ENCODE measurements around the gene CREG2. TPM values are rescaled to one million over a fixed set of nuclear protein-coding genes. Genes with fewer than 3 reads are reported as not detected.
"Not testable (repeated sequence)": the region's sequence is repeated elsewhere in the genome, so short reads cannot be mapped to it uniquely, and the experiment has no call there.

Gene CREG2
- total RNA-seq, 5 donors from 2014 or later (not counting 1 experiment from before 2014, with no cell fraction given) = 0.13 TPM; not detected in 4

GRCh38 chr2:101357376-101357775, 29.9 kb downstream of the CREG2 start:
- Histone ChIP-seq H3K36me3 (ENCODE audit: control insufficient read depth in 2 of 2, extremely low read depth in 1 of 2, insufficient read depth in 1 of 2, low read length in 1 of 2) (no peaks in the 10 kb centered on the region), H3K9me3 (no peaks in the 10 kb centered on the region), H3K4me1 (ENCODE audit: control insufficient read depth in 1 of 2, extremely low read depth in 1 of 2, insufficient read depth in 2 of 2, low read length in 2 of 2) (peaks cover 10 to 20% of the 10 kb centered on the region in 2 experiments), H3K4me3 (ENCODE audit: control insufficient read depth in 1 of 2, extremely low read depth in 1 of 2, low read length in 1 of 2) (no peak overlapping the region), H3K27me3 (replicated peaks in 1 of 2; ENCODE audit: control insufficient read depth in 2 of 2, extremely low read depth in 1 of 2, insufficient read depth in 2 of 2, low read length in 1 of 2) (no peaks in the 10 kb centered on the region), H3K27ac (ENCODE audit: low read length) (no peak overlapping the region)
- no peak overlapping the region for H3K27ac Mint-ChIP-seq
- ChIA-PET CTCF (interaction anchor here (0.7 to 1.5 kb wide), 3 partner anchors 7 to 24 kb away, joined by 4 to 5 read pairs (median 4); no protein-coding TSS in a partner anchor), POLR2A (no interaction called here)
- no peaks in the 10 kb centered on the region for H3K36me3 Mint-ChIP-seq
- no peak for DNase-seq
- ATAC-seq (replicated peaks in 1 of 4) = no peak
- H3K9me3 Mint-ChIP-seq = no peaks in the 10 kb centered on the region
- no peaks in the 10 kb centered on the region for H3K27me3 Mint-ChIP-seq
- H3K4me1 Mint-ChIP-seq = peaks cover 25 to 34% (median 25%) of the 10 kb centered on the region in 3 donors
- no peak overlapping the region for H3K4me3 Mint-ChIP-seq

GRCh38 chr2:101356521-101356920, 30.8 kb downstream of the CREG2 start:
- Mint-ChIP-seq H3K4me1 (peaks cover 16 to 26% (median 17%) of the 10 kb centered on the region in 3 donors), H3K9me3 (no peaks in the 10 kb centered on the region), H3K4me3 (no peak overlapping the region), H3K36me3 (no peaks in the 10 kb centered on the region), H3K27me3 (no peaks in the 10 kb centered on the region), H3K27ac (peak overlapping the region in 1 of 2 donors; percentile 6)
- POLR2A ChIA-PET = no interaction called here
- CTCF ChIA-PET = no interaction called here
- DNase-seq (no peak), ATAC-seq (replicated peaks in 1 of 4) (no peak)
- no CpG with 5 or more reads among the region's 2 CpGs for whole genome bisulfite sequencing (ENCODE audit: insufficient coverage)
- Histone ChIP-seq H3K4me3 (ENCODE audit: control insufficient read depth in 1 of 2, extremely low read depth in 1 of 2, low read length in 1 of 2) (no peak overlapping the region), H3K27me3 (replicated peaks in 1 of 2; ENCODE audit: control insufficient read depth in 2 of 2, extremely low read depth in 1 of 2, insufficient read depth in 2 of 2, low read length in 1 of 2) (no peaks in the 10 kb centered on the region), H3K9me3 (no peaks in the 10 kb centered on the region), H3K36me3 (ENCODE audit: control insufficient read depth in 2 of 2, extremely low read depth in 1 of 2, insufficient read depth in 1 of 2, low read length in 1 of 2) (no peaks in the 10 kb centered on the region), H3K4me1 (ENCODE audit: control insufficient read depth in 1 of 2, extremely low read depth in 1 of 2, insufficient read depth in 2 of 2, low read length in 2 of 2) (peaks cover 2 to 12% of the 10 kb centered on the region in 2 experiments), H3K27ac (ENCODE audit: low read length) (no peak overlapping the region)

GRCh38 chr2:101356055-101356454, 31.2 kb downstream of the CREG2 start:
- no peak for ATAC-seq (replicated peaks in 1 of 4)
- no peak for DNase-seq
- Mint-ChIP-seq H3K27ac (peak overlapping the region in 1 of 2 donors; percentile 6), H3K27me3 (no peaks in the 10 kb centered on the region), H3K4me1 (peaks cover 11 to 24% (median 12%) of the 10 kb centered on the region in 3 donors), H3K36me3 (no peaks in the 10 kb centered on the region), H3K9me3 (no peaks in the 10 kb centered on the region), H3K4me3 (no peak overlapping the region)
- H3K9me3 ChIP-seq = no peaks in the 10 kb centered on the region
- peaks cover 0 to 7% of the 10 kb centered on the region in 2 experiments for H3K4me1 ChIP-seq (ENCODE audit: control insufficient read depth in 1 of 2, extremely low read depth in 1 of 2, insufficient read depth in 2 of 2, low read length in 2 of 2)
- ChIA-PET CTCF (no interaction called here), POLR2A (interaction anchor here in 1 of 2 donors (0.6 kb wide), 1 partner anchor 76 kb away, joined by 4 read pairs; no protein-coding TSS in a partner anchor)
- WGBS (ENCODE audit: insufficient coverage) = 100% methylated on average over 3 of the region's 6 CpGs
- H3K4me3 ChIP-seq (ENCODE audit: control insufficient read depth in 1 of 2, extremely low read depth in 1 of 2, low read length in 1 of 2) = no peak overlapping the region
- H3K27ac ChIP-seq (ENCODE audit: low read length) = no peak overlapping the region
- no peaks in the 10 kb centered on the region for H3K27me3 ChIP-seq (replicated peaks in 1 of 2; ENCODE audit: control insufficient read depth in 2 of 2, extremely low read depth in 1 of 2, insufficient read depth in 2 of 2, low read length in 1 of 2)
- H3K36me3 ChIP-seq (ENCODE audit: control insufficient read depth in 2 of 2, extremely low read depth in 1 of 2, insufficient read depth in 1 of 2, low read length in 1 of 2) = no peaks in the 10 kb centered on the region

GRCh38 chr2:101355401-101356054, 31.8 kb downstream of the CREG2 start:
- Mint-ChIP-seq H3K4me3 (no peak overlapping the region), H3K27me3 (no peaks in the 10 kb centered on the region), H3K27ac (no peak overlapping the region), H3K9me3 (no peaks in the 10 kb centered on the region), H3K36me3 (no peaks in the 10 kb centered on the region), H3K4me1 (peaks cover 9 to 23% (median 12%) of the 10 kb centered on the region in 3 donors)
- POLR2A ChIA-PET = interaction anchor here in 1 of 2 donors (0.6 kb wide), 1 partner anchor 75 kb away, joined by 4 read pairs; no protein-coding TSS in a partner anchor
- CTCF ChIA-PET = no interaction called here
- Histone ChIP-seq H3K4me1 (ENCODE audit: control insufficient read depth in 1 of 2, extremely low read depth in 1 of 2, insufficient read depth in 2 of 2, low read length in 2 of 2) (peaks cover 0 to 5% of the 10 kb centered on the region in 2 experiments), H3K9me3 (no peaks in the 10 kb centered on the region), H3K4me3 (ENCODE audit: control insufficient read depth in 1 of 2, extremely low read depth in 1 of 2, low read length in 1 of 2) (no peak overlapping the region), H3K36me3 (ENCODE audit: control insufficient read depth in 2 of 2, extremely low read depth in 1 of 2, insufficient read depth in 1 of 2, low read length in 1 of 2) (no peaks in the 10 kb centered on the region), H3K27me3 (replicated peaks in 1 of 2; ENCODE audit: control insufficient read depth in 2 of 2, extremely low read depth in 1 of 2, insufficient read depth in 2 of 2, low read length in 1 of 2) (no peaks in the 10 kb centered on the region), H3K27ac (ENCODE audit: low read length) (no peak overlapping the region)
- ATAC-seq (replicated peaks in 1 of 4) = no peak
- no peak for DNase-seq
- WGBS (ENCODE audit: insufficient coverage) = 74% methylated on average over 8 of the region's 10 CpGs

GRCh38 chr2:101354420-101355311, 32.6 kb downstream of the CREG2 start:
- no peaks in the 10 kb centered on the region for H3K36me3 Mint-ChIP-seq
- Histone ChIP-seq H3K36me3 (ENCODE audit: control insufficient read depth in 2 of 2, extremely low read depth in 1 of 2, insufficient read depth in 1 of 2, low read length in 1 of 2) (no peaks in the 10 kb centered on the region), H3K9me3 (no peaks in the 10 kb centered on the region), H3K4me1 (ENCODE audit: control insufficient read depth in 1 of 2, extremely low read depth in 1 of 2, insufficient read depth in 2 of 2, low read length in 2 of 2) (no peaks in the 10 kb centered on the region), H3K27ac (ENCODE audit: low read length) (no peak overlapping the region), H3K4me3 (ENCODE audit: control insufficient read depth in 1 of 2, extremely low read depth in 1 of 2, low read length in 1 of 2) (no peak overlapping the region), H3K27me3 (replicated peaks in 1 of 2; ENCODE audit: control insufficient read depth in 2 of 2, extremely low read depth in 1 of 2, insufficient read depth in 2 of 2, low read length in 1 of 2) (no peaks in the 10 kb centered on the region)
- no peaks in the 10 kb centered on the region for H3K9me3 Mint-ChIP-seq
- ATAC-seq (replicated peaks in 1 of 4) (no peak), DNase-seq (no peak)
- 92% methylated on average over 18 of the region's 21 CpGs for WGBS (ENCODE audit: insufficient coverage)
- no peak overlapping the region for H3K4me3 Mint-ChIP-seq
- no peaks in the 10 kb centered on the region for H3K27me3 Mint-ChIP-seq
- ChIA-PET POLR2A (no interaction called here), CTCF (no interaction called here)
- H3K4me1 Mint-ChIP-seq = peaks cover 8 to 21% (median 11%) of the 10 kb centered on the region in 3 donors
- H3K27ac Mint-ChIP-seq = no peak overlapping the region

GRCh38 chr2:101352631-101353030, 34.7 kb downstream of the CREG2 start:
- H3K27me3 Mint-ChIP-seq; ATAC-seq (replicated peaks in 1 of 4); H3K27ac Mint-ChIP-seq; CTCF ChIA-PET; H3K36me3 ChIP-seq (ENCODE audit: control insufficient read depth in 2 of 2, extremely low read depth in 1 of 2, insufficient read depth in 1 of 2, low read length in 1 of 2); H3K27ac ChIP-seq (ENCODE audit: low read length); H3K9me3 Mint-ChIP-seq; H3K4me1 ChIP-seq (ENCODE audit: control insufficient read depth in 1 of 2, extremely low read depth in 1 of 2, insufficient read depth in 2 of 2, low read length in 2 of 2); H3K36me3 Mint-ChIP-seq; DNase-seq; H3K27me3 ChIP-seq (replicated peaks in 1 of 2; ENCODE audit: control insufficient read depth in 2 of 2, extremely low read depth in 1 of 2, insufficient read depth in 2 of 2, low read length in 1 of 2); H3K4me3 Mint-ChIP-seq; H3K9me3 ChIP-seq; H3K4me3 ChIP-seq (ENCODE audit: control insufficient read depth in 1 of 2, extremely low read depth in 1 of 2, low read length in 1 of 2): not testable (repeated sequence)
- peaks cover 7 to 21% (median 11%) of the 10 kb centered on the region in 3 donors for H3K4me1 Mint-ChIP-seq
- POLR2A ChIA-PET = interaction anchor here in 1 of 2 donors (0.5 kb wide), 1 partner anchor 53 kb away, joined by 3 read pairs; no protein-coding TSS in a partner anchor
- 94% methylated on average over 3 of the region's 4 CpGs for WGBS (ENCODE audit: insufficient coverage)
